A549 (cell line): ENCODE measurements around the gene RGS6. TPM values are rescaled to one million over a fixed set of nuclear protein-coding genes. Genes with fewer than 3 reads are reported as not detected.

Experiments
- ATAC-seq, 2 experiments: fragments of 200-7000 bp in 1 of 2; fragments of >200 bp in 1 of 2; cut with Nextera tagmentation in 1 of 2; cut with Tn5 transposase in 1 of 2; 3 replicates each; pipeline versions ENCODE4 v1.8.0 to v1.9.1; 2018 to 2020; ENCODE audit warnings: mild to moderate bottlenecking in 1 of 2, moderate library complexity in 1 of 2
- CTCF ChIA-PET: fragments of 300-600 bp; sonication (Branson Sonifier 250); formaldehyde crosslinking; extraction: SDS; loops from one replicate; lab custom pipeline; 2021; ENCODE audit warnings: antibody characterized with exemption, inconsistent platforms; lab: Yijun Ruan, JAX
- POLR2A ChIA-PET: fragments of 350-600 bp; formaldehyde crosslinking; extraction: SDS; loops from one replicate; lab custom pipeline; 2021; ENCODE audit warnings: antibody characterized with exemption, inconsistent platforms; lab: Yijun Ruan, JAX
- DNase-seq, 2 experiments: peaks; one replicate each; pipeline versions ENCODE4 v3.0.0 to v3.0.0-alpha.2; 2011 to 2016; ENCODE audit warnings: low read depth in 1 of 2, low spot score in 1 of 2
- FAIRE-seq: peaks from 2 replicates; lab custom pipeline; 2011; peaks lifted over from hg19 to GRCh38; lab: Jason Lieb, UNC
- H3K27ac ChIP-seq, 2 experiments: fragments of >200 bp; sonication (Bioruptor Twin); formaldehyde crosslinking; 3 replicates each; pipeline ENCODE4 v1.5.1; 2016 to 2017
- H3K4me1 ChIP-seq: fragments of >200 bp; sonication (Bioruptor Twin); formaldehyde crosslinking; 3 replicates; pipeline ENCODE4 v1.6.1; 2016
- H3K4me2 ChIP-seq: fragments of >200 bp; sonication (Bioruptor Twin); formaldehyde crosslinking; 3 replicates; pipeline ENCODE4 v1.6.1; 2016
- H3K4me3 ChIP-seq: fragments of >200 bp; sonication (Bioruptor Twin); formaldehyde crosslinking; 3 replicates; pipeline ENCODE4 v1.5.1; 2016
- H3K9me3 ChIP-seq: fragments of >200 bp; sonication (Bioruptor Twin); formaldehyde crosslinking; 3 replicates; pipeline ENCODE4 v1.6.1; 2016
- CBX8 ChIP-seq: fragments of 200-600 bp; sonication (generic); IDR thresholded peaks from 2 replicates; pipeline ENCODE4 v1.6.1; 2016
- CHD2 ChIP-seq: fragments of 150-350 bp; IDR thresholded peaks from 2 replicates; pipeline ENCODE4 v1.6.1; 2014; ENCODE audit warnings: low read length; ENCODE audit not compliant: partially characterized antibody
- CHD4 ChIP-seq: fragments of 200-600 bp; sonication (generic); IDR thresholded peaks from 2 replicates; pipeline ENCODE4 v1.6.1; 2016; ENCODE audit warnings: antibody characterized with exemption, mild to moderate bottlenecking, borderline replicate concordance
- FOSL2 ChIP-seq, 2 experiments: fragments of 450-650 bp in 1 of 2; fragments of >200 bp in 1 of 2; sonication (Bioruptor Twin) in 1 of 2; formaldehyde crosslinking; IDR thresholded peaks; 2 replicates each; pipeline versions ENCODE4 v1.5.0 to v1.6.1; 2016 to 2020; ENCODE audit warnings: mild to moderate bottlenecking in 1 of 2, moderate library complexity in 1 of 2
- HES2 ChIP-seq: fragments of >200 bp; sonication (Bioruptor Twin); formaldehyde crosslinking; IDR thresholded peaks from 2 replicates; pipeline ENCODE4 v1.6.1; 2016
- HEYL ChIP-seq: fragments of 250-450 bp; sonication (Bioruptor Pico); IDR thresholded peaks from 2 replicates; pipeline ENCODE4 v1.8.0; 2021; ENCODE audit warnings: mild to moderate bottlenecking, moderate library complexity
- HOXB13 ChIP-seq: fragments of 250-450 bp; sonication (Bioruptor Pico); IDR thresholded peaks from 2 replicates; pipeline ENCODE4 v1.5.0; 2020; ENCODE audit warnings: low read depth, mild to moderate bottlenecking, moderate library complexity
- JUN ChIP-seq, 2 experiments: fragments of >200 bp; sonication (Bioruptor Twin); formaldehyde crosslinking; IDR thresholded peaks; 2 replicates in 1 of 2; 3 replicates in 1 of 2; pipeline ENCODE4 v1.6.1; 2016 to 2017
- KDM5A ChIP-seq: fragments of 200-600 bp; sonication (generic); IDR thresholded peaks from 2 replicates; pipeline ENCODE4 v1.6.1; 2016; ENCODE audit warnings: antibody characterized with exemption, mild to moderate bottlenecking
- NPAS2 ChIP-seq: fragments of 250-450 bp; sonication (Bioruptor Pico); IDR thresholded peaks from 2 replicates; pipeline ENCODE4 v1.8.0; 2022; ENCODE audit warnings: mild to moderate bottlenecking, moderate library complexity, borderline replicate concordance
- POLR2A ChIP-seq: IDR thresholded peaks from 2 replicates; pipeline ENCODE4 v1.6.1; 2012; ENCODE audit warnings: mild to moderate bottlenecking, low read length
- POLR2AphosphoS2 ChIP-seq: conservative IDR thresholded peaks from 2 replicates; pipeline ENCODE4 v1.6.1; 2012; ENCODE audit warnings: low read length, improper control_type of control experiment, inconsistent platforms
- RCOR1 ChIP-seq: fragments of 150-350 bp; IDR thresholded peaks from 2 replicates; pipeline ENCODE4 v1.6.1; 2014; ENCODE audit warnings: antibody characterized with exemption, low read length, low read depth
- RFX5 ChIP-seq: fragments of 450-650 bp; IDR thresholded peaks from 2 replicates; pipeline ENCODE4 v1.7.1; 2014; ENCODE audit warnings: antibody characterized with exemption, mild to moderate bottlenecking, moderate library complexity
- RNF2 ChIP-seq: fragments of 200-600 bp; sonication (generic); IDR thresholded peaks from 2 replicates; pipeline ENCODE4 v1.6.1; 2016; ENCODE audit warnings: low read depth, mild to moderate bottlenecking, antibody characterized with exemption, moderate library complexity, borderline replicate concordance
- SMC3 ChIP-seq: fragments of >200 bp; sonication (Bioruptor Twin); formaldehyde crosslinking; IDR thresholded peaks from 3 replicates; pipeline ENCODE4 v1.6.1; 2018; ENCODE audit warnings: inconsistent platforms
- TFCP2L1 ChIP-seq: fragments of 250-450 bp; sonication (Bioruptor Pico); IDR thresholded peaks from 2 replicates; pipeline ENCODE4 v1.5.0; 2021; ENCODE audit warnings: mild to moderate bottlenecking
- ZFP36 ChIP-seq: fragments of 450-650 bp; IDR thresholded peaks from 2 replicates; pipeline ENCODE4 v1.6.1; 2014; ENCODE audit warnings: borderline replicate concordance; ENCODE audit not compliant: partially characterized antibody
- WGBS: methylation state at CpG from one replicate; pipeline ENCODE4 v1.1.6; 2017; ENCODE audit errors: missing lambda C conversion rate; 5-methylcytosine and 5-hydroxymethylcytosine counted together
- polyA plus RNA-seq, 4 experiments: library from polyadenylated mRNA; depleted of rRNA in 3 of 4; stranded (reverse); fragments of >200 nt; fragmentation: RNase III in 1 of 4; extraction: RNeasy Plus Mini Kit Qiagen cat#74134 plus additional on column Dnase treatment in 1 of 4; gene quantifications; 2 replicates in 3 of 4; 3 replicates in 1 of 4; pipeline ENCODE4 v1.2.3, GENCODE V29; 2011 to 2017
- TF ChIP-seq, protein P1 (sequence below): fragments of 200-600 bp; sonication (generic); IDR thresholded peaks from 2 replicates; pipeline ENCODE4 v1.6.1; 2016; ENCODE audit warnings: antibody characterized with exemption, mild to moderate bottlenecking, moderate library complexity
- TF ChIP-seq, protein P2 (sequence below): fragments of >200 bp; sonication (Bioruptor Twin); formaldehyde crosslinking; IDR thresholded peaks from 3 replicates; pipeline ENCODE4 v1.5.1; 2016

Gene RGS6
- polyA plus RNA-seq, 2 of the 4 experiments (the other 2 are of a cell fraction) = not detected

GRCh38 chr14:72553161-72553560 is 620.9 kb downstream of the RGS6 start (continued):
- TF ChIP-seq, protein P1, sequence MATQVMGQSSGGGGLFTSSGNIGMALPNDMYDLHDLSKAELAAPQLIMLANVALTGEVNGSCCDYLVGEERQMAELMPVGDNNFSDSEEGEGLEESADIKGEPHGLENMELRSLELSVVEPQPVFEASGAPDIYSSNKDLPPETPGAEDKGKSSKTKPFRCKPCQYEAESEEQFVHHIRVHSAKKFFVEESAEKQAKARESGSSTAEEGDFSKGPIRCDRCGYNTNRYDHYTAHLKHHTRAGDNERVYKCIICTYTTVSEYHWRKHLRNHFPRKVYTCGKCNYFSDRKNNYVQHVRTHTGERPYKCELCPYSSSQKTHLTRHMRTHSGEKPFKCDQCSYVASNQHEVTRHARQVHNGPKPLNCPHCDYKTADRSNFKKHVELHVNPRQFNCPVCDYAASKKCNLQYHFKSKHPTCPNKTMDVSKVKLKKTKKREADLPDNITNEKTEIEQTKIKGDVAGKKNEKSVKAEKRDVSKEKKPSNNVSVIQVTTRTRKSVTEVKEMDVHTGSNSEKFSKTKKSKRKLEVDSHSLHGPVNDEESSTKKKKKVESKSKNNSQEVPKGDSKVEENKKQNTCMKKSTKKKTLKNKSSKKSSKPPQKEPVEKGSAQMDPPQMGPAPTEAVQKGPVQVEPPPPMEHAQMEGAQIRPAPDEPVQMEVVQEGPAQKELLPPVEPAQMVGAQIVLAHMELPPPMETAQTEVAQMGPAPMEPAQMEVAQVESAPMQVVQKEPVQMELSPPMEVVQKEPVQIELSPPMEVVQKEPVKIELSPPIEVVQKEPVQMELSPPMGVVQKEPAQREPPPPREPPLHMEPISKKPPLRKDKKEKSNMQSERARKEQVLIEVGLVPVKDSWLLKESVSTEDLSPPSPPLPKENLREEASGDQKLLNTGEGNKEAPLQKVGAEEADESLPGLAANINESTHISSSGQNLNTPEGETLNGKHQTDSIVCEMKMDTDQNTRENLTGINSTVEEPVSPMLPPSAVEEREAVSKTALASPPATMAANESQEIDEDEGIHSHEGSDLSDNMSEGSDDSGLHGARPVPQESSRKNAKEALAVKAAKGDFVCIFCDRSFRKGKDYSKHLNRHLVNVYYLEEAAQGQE = no peak
- TF ChIP-seq FOSL2 (IDR thresholded peaks at IDR 0.05) (no peak), FOSL2 (CRISPR knock-in tag; IDR thresholded peaks at IDR 0.05) (no peak), CBX8 (no peak), SMC3 (no peak), POLR2AphosphoS2 (no peak), RNF2 (no peak), HES2 (no peak), RFX5 (no peak)

GRCh38 chr14:72553656-72554055 is 621.4 kb downstream of the RGS6 start:
- ATAC-seq (no peak), FAIRE-seq (no peak)
- CTCF ChIA-PET = interaction anchor here (0.7 to 2.5 kb wide), 6 partner anchors 13 to 351 kb away, joined by 3 to 8 read pairs (median 6); no protein-coding TSS in a partner anchor

More at GRCh38 chr14:72553656-72554055, 621.4 kb downstream of the RGS6 start:
- POLR2A ChIA-PET = no interaction called here
- Histone ChIP-seq H3K4me1 (no peaks in the 10 kb centered on the region), H3K9me3 (no peaks in the 10 kb centered on the region), H3K4me3 (no peak overlapping the region), H3K4me2 (no peak overlapping the region), H3K27ac (no peak overlapping the region)
- no peak for TF ChIP-seq KDM5A
- TF ChIP-seq RFX5 = no peak
- TF ChIP-seq TFCP2L1 (CRISPR knock-in tag) = no peak
- no peak for TF ChIP-seq POLR2A
- no peak for TF ChIP-seq CHD4
- no peak for TF ChIP-seq POLR2AphosphoS2
- no peak for TF ChIP-seq CBX8
- no peak for TF ChIP-seq ZFP36
- TF ChIP-seq JUN (IDR thresholded peaks at IDR 0.05) = no peak
- TF ChIP-seq NPAS2 = no peak
- no peak for TF ChIP-seq CHD2
- no peak for TF ChIP-seq RCOR1
- TF ChIP-seq HEYL (CRISPR knock-in tag) = no peak
- no peak for TF ChIP-seq HOXB13 (CRISPR knock-in tag)
- TF ChIP-seq, protein P1 = no peak
- TF ChIP-seq, protein P2, sequence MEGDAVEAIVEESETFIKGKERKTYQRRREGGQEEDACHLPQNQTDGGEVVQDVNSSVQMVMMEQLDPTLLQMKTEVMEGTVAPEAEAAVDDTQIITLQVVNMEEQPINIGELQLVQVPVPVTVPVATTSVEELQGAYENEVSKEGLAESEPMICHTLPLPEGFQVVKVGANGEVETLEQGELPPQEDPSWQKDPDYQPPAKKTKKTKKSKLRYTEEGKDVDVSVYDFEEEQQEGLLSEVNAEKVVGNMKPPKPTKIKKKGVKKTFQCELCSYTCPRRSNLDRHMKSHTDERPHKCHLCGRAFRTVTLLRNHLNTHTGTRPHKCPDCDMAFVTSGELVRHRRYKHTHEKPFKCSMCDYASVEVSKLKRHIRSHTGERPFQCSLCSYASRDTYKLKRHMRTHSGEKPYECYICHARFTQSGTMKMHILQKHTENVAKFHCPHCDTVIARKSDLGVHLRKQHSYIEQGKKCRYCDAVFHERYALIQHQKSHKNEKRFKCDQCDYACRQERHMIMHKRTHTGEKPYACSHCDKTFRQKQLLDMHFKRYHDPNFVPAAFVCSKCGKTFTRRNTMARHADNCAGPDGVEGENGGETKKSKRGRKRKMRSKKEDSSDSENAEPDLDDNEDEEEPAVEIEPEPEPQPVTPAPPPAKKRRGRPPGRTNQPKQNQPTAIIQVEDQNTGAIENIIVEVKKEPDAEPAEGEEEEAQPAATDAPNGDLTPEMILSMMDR = no peak
- no peak for DNase-seq
- 18% methylated on average over 5 of the region's 5 CpGs for WGBS
